Measurements from ENCODE around the gene TGM2.

Gene TGM2

DNA sequence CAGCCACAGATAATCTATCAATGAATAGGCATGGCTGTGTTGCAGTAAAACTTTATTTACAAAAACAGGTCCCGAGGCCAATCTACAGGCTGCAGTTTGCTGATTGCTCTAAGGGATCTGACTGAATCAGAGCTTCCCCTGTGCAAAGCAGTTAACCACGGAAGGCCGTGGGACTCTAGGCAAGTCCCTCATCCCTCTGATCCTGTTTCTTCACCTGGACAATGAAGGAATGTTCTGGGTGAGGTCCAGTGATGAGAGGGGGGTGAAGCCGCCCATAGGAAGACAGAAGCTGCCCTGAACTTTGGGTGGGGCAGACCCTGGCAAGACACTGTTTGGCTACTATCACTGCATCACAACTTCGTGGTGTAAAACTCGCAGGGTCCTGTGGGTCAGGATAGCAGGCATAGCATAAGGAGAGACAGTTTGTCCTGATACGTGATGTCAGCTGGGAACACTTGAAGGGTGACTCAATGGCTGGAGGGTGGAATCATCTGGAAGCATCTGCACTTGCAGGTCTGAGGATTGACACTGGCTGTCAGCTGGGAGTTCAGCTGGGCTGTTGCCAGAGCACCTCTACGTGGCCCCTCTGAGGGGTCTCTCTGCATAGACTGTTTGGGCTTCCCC lies 33.3 kb upstream of the TGM2 start:
- DNase-seq: no peak

DNA sequence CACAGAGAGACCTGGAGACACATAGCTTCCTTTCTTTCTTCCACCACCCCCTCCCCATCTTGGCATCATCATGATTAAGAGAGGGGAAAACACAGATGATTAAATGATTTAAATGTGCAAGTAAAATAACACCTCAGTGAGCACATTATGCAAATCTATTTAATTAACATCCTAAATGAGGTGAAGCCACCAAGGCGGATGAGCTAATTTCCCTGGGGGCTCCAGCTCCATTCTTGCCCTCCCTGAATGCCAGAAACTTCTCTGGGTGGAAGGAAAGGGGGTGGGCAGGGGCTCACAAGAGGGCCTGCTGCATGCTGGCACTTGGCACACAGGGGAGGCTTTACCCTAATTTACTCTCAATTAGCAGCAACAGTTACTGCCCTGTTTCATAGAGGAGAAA lies 32.5 kb upstream of the TGM2 start:
- no peak for DNase-seq

DNA sequence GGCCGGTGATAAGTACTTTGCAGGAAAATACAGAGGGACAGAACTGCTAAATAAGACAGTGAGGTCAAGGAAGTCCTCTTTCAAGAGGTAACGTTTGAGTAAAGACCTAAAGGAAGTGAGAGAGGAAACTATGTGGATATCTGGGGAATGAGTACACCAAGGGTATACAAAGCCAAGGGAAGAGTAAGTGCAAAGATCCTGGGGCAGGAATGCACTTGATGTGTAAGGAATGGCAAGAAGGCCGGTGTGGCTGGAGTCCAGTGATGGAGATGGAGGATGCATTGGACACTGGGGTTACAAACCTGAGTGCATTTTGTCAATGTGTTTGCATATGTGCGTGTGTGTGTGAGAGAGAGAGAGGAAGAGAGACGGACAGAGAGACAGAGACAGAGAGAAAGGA lies 32.1 kb upstream of the TGM2 start:
- no peak for DNase-seq

DNA sequence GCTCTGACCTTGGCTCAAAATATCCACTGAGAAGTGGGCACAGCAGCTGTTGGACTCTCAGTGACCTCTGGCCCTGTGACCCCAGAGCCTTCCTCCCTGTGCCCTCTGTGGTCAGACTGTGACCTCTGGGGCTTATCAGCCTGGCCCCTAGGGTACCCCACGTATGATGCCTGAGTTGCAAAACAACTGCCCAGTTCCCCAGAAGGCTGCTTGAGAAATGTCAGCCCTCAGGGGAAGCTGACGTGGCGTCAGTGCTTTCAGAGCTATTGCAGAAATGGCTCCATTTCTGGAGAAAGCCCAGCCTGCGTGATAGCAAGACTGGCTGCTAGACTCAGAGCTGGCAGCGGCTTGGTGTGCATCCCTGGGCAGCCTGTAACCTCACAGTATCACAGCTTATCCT lies 31.5 kb upstream of the TGM2 start:
- no peak for DNase-seq

- no peak for DNase-seq
Observed at GRCh38 chr20:38196076-38196475, 31.0 kb upstream of the TGM2 start.

DNA sequence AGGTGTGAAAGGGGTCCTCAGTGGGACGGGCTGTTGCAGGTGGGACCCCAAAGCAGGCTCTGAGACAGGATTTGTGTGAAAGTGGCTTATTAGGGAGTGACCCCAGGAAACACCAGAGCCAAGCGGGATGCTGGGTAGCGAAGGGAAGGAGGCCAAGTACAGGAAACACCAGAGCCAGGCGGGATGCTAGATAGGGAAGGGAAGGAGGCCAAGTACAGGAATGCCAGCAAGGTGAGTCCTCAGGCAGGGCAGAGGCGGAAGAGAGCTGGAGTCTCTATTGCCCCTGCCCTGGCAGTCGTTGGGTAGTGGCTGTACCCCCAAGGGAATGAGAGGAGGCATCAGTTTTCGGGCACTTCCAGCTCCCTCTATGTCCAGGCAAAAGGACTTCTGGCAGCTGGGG lies 30.5 kb upstream of the TGM2 start:
- DNase-seq: no peak

GRCh38 chr20:38194971-38195504 lies 30.0 kb upstream of the TGM2 start:
- no peak for DNase-seq

- DNase-seq: no peak
Observed at GRCh38 chr20:38193586-38194105, 28.6 kb upstream of the TGM2 start.

- DNase-seq: no peak
Observed at GRCh38 chr20:38192323-38192885, 27.3 kb upstream of the TGM2 start.

- no peak for DNase-seq
Observed at GRCh38 chr20:38191654-38192053, 26.6 kb upstream of the TGM2 start.

DNA sequence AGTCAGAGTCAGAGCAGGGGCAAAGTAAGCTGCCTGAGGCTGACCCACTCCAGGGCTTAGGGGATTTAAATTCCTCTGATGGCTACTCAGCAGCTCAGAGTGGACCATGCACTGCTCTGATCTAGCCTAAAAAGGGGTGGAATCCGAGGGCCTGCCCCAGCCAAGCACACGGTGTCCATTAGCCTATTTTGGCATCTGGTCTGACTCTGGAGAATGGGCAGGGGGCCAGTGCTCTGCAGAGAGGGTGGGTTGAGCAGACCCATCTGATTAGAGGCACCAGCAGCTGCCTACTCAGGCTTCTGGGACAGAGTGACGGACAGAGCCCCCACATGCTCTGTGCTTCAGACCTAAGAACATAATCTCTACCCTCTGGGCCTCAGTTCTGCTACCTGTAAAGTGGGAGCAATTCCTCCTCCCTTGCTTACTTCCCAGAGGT lies 25.9 kb upstream of the TGM2 start:
- DNase-seq: no peak

GRCh38 chr20:38190166-38190565 lies 25.1 kb upstream of the TGM2 start:
- no peak for DNase-seq

GRCh38 chr20:38187517-38187916 lies 22.4 kb upstream of the TGM2 start:
- no peak for DNase-seq

- DNase-seq: no peak
Observed at GRCh38 chr20:38186788-38187221, 21.7 kb upstream of the TGM2 start.

GRCh38 chr20:38184101-38184500 lies 19.0 kb upstream of the TGM2 start:
- DNase-seq: no peak

GRCh38 chr20:38181971-38182370 lies 16.9 kb upstream of the TGM2 start:
- no peak for DNase-seq

- peak in 1 of 2 experiments; percentile 12 for DNase-seq
Observed at GRCh38 chr20:38181207-38181801, 16.2 kb upstream of the TGM2 start.

DNA sequence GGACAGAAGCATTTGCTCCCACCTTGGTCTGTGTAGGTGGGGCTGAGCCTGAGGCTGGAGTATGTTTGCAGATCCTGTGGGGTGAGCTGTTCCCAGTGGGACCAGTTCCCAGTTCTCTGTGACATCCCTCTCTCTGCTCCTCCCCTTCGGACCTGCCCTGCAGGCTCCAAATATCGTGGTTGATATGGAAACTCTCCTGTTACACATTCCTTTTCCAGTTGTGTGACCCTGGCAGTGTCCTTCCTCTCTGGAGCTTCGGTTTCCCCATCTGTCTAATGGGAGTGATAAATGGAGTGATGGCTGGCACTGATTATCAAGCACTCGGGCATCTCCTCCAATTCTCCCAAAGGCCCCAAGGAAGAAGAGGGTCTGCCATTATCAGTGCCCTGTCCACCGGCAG lies 15.7 kb upstream of the TGM2 start:
- DNase-seq: no peak

DNA sequence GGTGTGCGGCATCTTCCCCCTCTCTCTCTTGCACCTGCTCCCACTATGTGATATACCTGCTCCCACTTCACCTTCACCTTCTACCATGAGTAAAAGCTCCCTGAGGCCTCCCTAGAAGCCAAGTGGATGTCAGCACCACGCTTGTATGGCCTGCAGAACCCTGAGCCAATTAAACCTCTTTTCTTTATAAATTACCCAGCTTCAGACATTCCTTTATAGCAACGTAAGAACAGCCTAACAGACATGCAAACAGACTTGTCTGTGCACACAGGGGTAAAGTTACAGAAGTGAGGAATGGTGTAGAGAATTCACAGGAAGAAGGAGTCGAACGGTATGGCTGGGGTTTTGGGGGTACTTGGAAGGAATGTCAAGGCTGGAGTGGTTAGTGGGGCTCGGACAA lies 14.8 kb upstream of the TGM2 start:
- DNase-seq: no peak

GRCh38 chr20:38178581-38178980 lies 13.5 kb upstream of the TGM2 start:
- DNase-seq: peak; percentile 15 to 59

- DNase-seq: no peak
Observed at GRCh38 chr20:38178065-38178491, 13.0 kb upstream of the TGM2 start.

- no peak for DNase-seq
Observed at GRCh38 chr20:38177201-38177600, 12.1 kb upstream of the TGM2 start.

- DNase-seq: no peak
Observed at GRCh38 chr20:38175304-38176180, 10.5 kb upstream of the TGM2 start.
